ENCODE data around the gene USP49.

Gene USP49

GRCh38 chr6:41937861-41938574 is 42.8 kb upstream of the USP49 start:
- Histone ChIP-seq H2BK120ac (ENCODE audit: low read depth, low read length) (peak overlapping the region; percentile 59), H3K18ac (ENCODE audit: low read depth in 1 of 2, low read length in 2 of 2) (peak overlapping the region; percentile 31 to 76), H3K4me2 (ENCODE audit: low read length, poor library complexity, severe bottlenecking) (no peak overlapping the region), H3K36me3 (ENCODE audit: control insufficient read depth in 1 of 2, insufficient read depth in 2 of 2, low read depth in 1 of 2, low read length in 2 of 2) (peaks cover 40 to 44% of the 10 kb centered on the region in 2 experiments), H2AK5ac (ENCODE audit: low read length, severe bottlenecking) (peak overlapping the region; percentile 20), H3K4me1 (ENCODE audit: control insufficient read depth, insufficient read depth, low read depth, low read length) (peaks cover 38% of the 10 kb centered on the region), H4K91ac (ENCODE audit: low read length) (no peak overlapping the region), H3K9me3 (ENCODE audit: control insufficient read depth, low read length) (no peaks in the 10 kb centered on the region), H4K8ac (ENCODE audit: low read length) (peak overlapping the region; percentile 31), H2BK12ac (ENCODE audit: low read length in 2 of 2) (peak overlapping the region in 1 of 2 experiments; percentile 47), H2BK5ac (ENCODE audit: low read depth, low read length, poor library complexity, severe bottlenecking) (no peak overlapping the region), H3K4me3 (ENCODE audit: insufficient read depth in 1 of 2, low read depth in 1 of 2, low read length in 2 of 2) (peak overlapping the region in 1 of 2 experiments; percentile 98), H2AFZ (ENCODE audit: low read depth, low read length) (no peak overlapping the region), H3K14ac (ENCODE audit: low read length in 2 of 2) (no peak overlapping the region), H3K4ac (ENCODE audit: low read depth in 1 of 2, low read length in 2 of 2) (no peak overlapping the region), H3K27me3 (ENCODE audit: control insufficient read depth in 1 of 2, insufficient read depth in 1 of 2, low read length in 2 of 2) (no peaks in the 10 kb centered on the region), H3K9ac (ENCODE audit: low read length) (peak overlapping the region; percentile 92), H3K27ac (ENCODE audit: low read length, poor library complexity, severe bottlenecking) (no peak overlapping the region), H2BK15ac (ENCODE audit: low read depth, poor library complexity, severe bottlenecking) (no peak overlapping the region), H3K23ac (ENCODE audit: low read length in 2 of 2) (no peak overlapping the region), H3K79me1 (replicated peaks; ENCODE audit: low read length, poor library complexity, severe bottlenecking) (peaks cover 12% of the 10 kb centered on the region)
- no peak for DNase-seq
- 79% methylated on average over 3 of the region's 4 CpGs for WGBS

GRCh38 chr6:41937472-41937860 is 42.3 kb upstream of the USP49 start:
- no peak overlapping the region for H3K4ac ChIP-seq (ENCODE audit: low read depth in 1 of 2, low read length in 2 of 2)
- no peak overlapping the region for H2BK12ac ChIP-seq (ENCODE audit: low read length in 2 of 2)
- H3K18ac ChIP-seq (ENCODE audit: low read depth in 1 of 2, low read length in 2 of 2), result no peak overlapping the region
- WGBS, result 97% methylated on average over 2 of the region's 2 CpGs
- H3K23ac ChIP-seq (ENCODE audit: low read length in 2 of 2), result no peak overlapping the region
- no peak overlapping the region for H3K4me2 ChIP-seq (ENCODE audit: low read length, poor library complexity, severe bottlenecking)
- no peak overlapping the region for H2BK120ac ChIP-seq (ENCODE audit: low read depth, low read length)
- DNase-seq, result no peak
- peaks cover 45 to 49% of the 10 kb centered on the region in 2 experiments for H3K36me3 ChIP-seq (ENCODE audit: control insufficient read depth in 1 of 2, insufficient read depth in 2 of 2, low read depth in 1 of 2, low read length in 2 of 2)
- no peak overlapping the region for H3K14ac ChIP-seq (ENCODE audit: low read length in 2 of 2)
- no peak overlapping the region for H2BK5ac ChIP-seq (ENCODE audit: low read depth, low read length, poor library complexity, severe bottlenecking)
- no peak overlapping the region for H2AFZ ChIP-seq (ENCODE audit: low read depth, low read length)
- no peak overlapping the region for H3K27ac ChIP-seq (ENCODE audit: low read length, poor library complexity, severe bottlenecking)
- H3K4me3 ChIP-seq (ENCODE audit: insufficient read depth in 1 of 2, low read depth in 1 of 2, low read length in 2 of 2), result no peak overlapping the region
- peaks cover 37% of the 10 kb centered on the region for H3K4me1 ChIP-seq (ENCODE audit: control insufficient read depth, insufficient read depth, low read depth, low read length)
- no peak overlapping the region for H4K91ac ChIP-seq (ENCODE audit: low read length)
- no peaks in the 10 kb centered on the region for H3K9me3 ChIP-seq (ENCODE audit: control insufficient read depth, low read length)
- peak overlapping the region; percentile 20 for H2AK5ac ChIP-seq (ENCODE audit: low read length, severe bottlenecking)
- H3K9ac ChIP-seq (ENCODE audit: low read length), result peak overlapping the region; percentile 27
- H3K27me3 ChIP-seq (ENCODE audit: control insufficient read depth in 1 of 2, insufficient read depth in 1 of 2, low read length in 2 of 2), result no peaks in the 10 kb centered on the region
- peaks cover 16% of the 10 kb centered on the region for H3K79me1 ChIP-seq (replicated peaks; ENCODE audit: low read length, poor library complexity, severe bottlenecking)
- no peak overlapping the region for H2BK15ac ChIP-seq (ENCODE audit: low read depth, poor library complexity, severe bottlenecking)
- no peak overlapping the region for H4K8ac ChIP-seq (ENCODE audit: low read length)

- Histone ChIP-seq H3K23ac (ENCODE audit: low read length in 2 of 2) (no peak overlapping the region), H2BK15ac (ENCODE audit: low read depth, poor library complexity, severe bottlenecking) (peak overlapping the region; percentile 46), H2BK5ac (ENCODE audit: low read depth, low read length, poor library complexity, severe bottlenecking) (no peak overlapping the region), H2BK12ac (ENCODE audit: low read length in 2 of 2) (no peak overlapping the region), H3K9me3 (ENCODE audit: control insufficient read depth, low read length) (no peaks in the 10 kb centered on the region), H4K91ac (ENCODE audit: low read length) (no peak overlapping the region), H3K79me1 (replicated peaks; ENCODE audit: low read length, poor library complexity, severe bottlenecking) (peaks cover 25% of the 10 kb centered on the region), H2AFZ (ENCODE audit: low read depth, low read length) (no peak overlapping the region), H3K27me3 (ENCODE audit: control insufficient read depth in 1 of 2, insufficient read depth in 1 of 2, low read length in 2 of 2) (no peaks in the 10 kb centered on the region), H3K4ac (ENCODE audit: low read depth in 1 of 2, low read length in 2 of 2) (no peak overlapping the region), H3K4me2 (ENCODE audit: low read length, poor library complexity, severe bottlenecking) (no peak overlapping the region), H4K8ac (ENCODE audit: low read length) (peak overlapping the region; percentile 12), H3K4me1 (ENCODE audit: control insufficient read depth, insufficient read depth, low read depth, low read length) (peaks cover 31% of the 10 kb centered on the region), H3K4me3 (ENCODE audit: insufficient read depth in 1 of 2, low read depth in 1 of 2, low read length in 2 of 2) (no peak overlapping the region), H3K36me3 (ENCODE audit: control insufficient read depth in 1 of 2, insufficient read depth in 2 of 2, low read depth in 1 of 2, low read length in 2 of 2) (peaks cover 56 to 61% of the 10 kb centered on the region in 2 experiments), H3K18ac (ENCODE audit: low read depth in 1 of 2, low read length in 2 of 2) (peak overlapping the region in 1 of 2 experiments; percentile 52), H2AK5ac (ENCODE audit: low read length, severe bottlenecking) (no peak overlapping the region), H3K9ac (ENCODE audit: low read length) (peak overlapping the region; percentile 34), H3K27ac (ENCODE audit: low read length, poor library complexity, severe bottlenecking) (peak overlapping the region; percentile 1), H2BK120ac (ENCODE audit: low read depth, low read length) (no peak overlapping the region), H3K14ac (ENCODE audit: low read length in 2 of 2) (no peak overlapping the region)
- WGBS, result 75% methylated on average over 8 of the region's 10 CpGs
- peak; percentile 92 for DNase-seq
Observed at GRCh38 chr6:41936073-41936837, 41.1 kb upstream of the USP49 start.

- Histone ChIP-seq H2BK5ac (ENCODE audit: low read depth, low read length, poor library complexity, severe bottlenecking) (no peak overlapping the region), H3K36me3 (ENCODE audit: control insufficient read depth in 1 of 2, insufficient read depth in 2 of 2, low read depth in 1 of 2, low read length in 2 of 2) (peaks cover 61 to 67% of the 10 kb centered on the region in 2 experiments), H2BK12ac (ENCODE audit: low read length in 2 of 2) (no peak overlapping the region), H4K91ac (ENCODE audit: low read length) (no peak overlapping the region), H2BK15ac (ENCODE audit: low read depth, poor library complexity, severe bottlenecking) (peak overlapping the region; percentile 46), H2AFZ (ENCODE audit: low read depth, low read length) (no peak overlapping the region), H3K9ac (ENCODE audit: low read length) (peak overlapping the region; percentile 2), H3K18ac (ENCODE audit: low read depth in 1 of 2, low read length in 2 of 2) (no peak overlapping the region), H3K79me1 (replicated peaks; ENCODE audit: low read length, poor library complexity, severe bottlenecking) (peaks cover 25% of the 10 kb centered on the region), H3K4me1 (ENCODE audit: control insufficient read depth, insufficient read depth, low read depth, low read length) (peaks cover 31% of the 10 kb centered on the region), H3K4me2 (ENCODE audit: low read length, poor library complexity, severe bottlenecking) (no peak overlapping the region), H2AK5ac (ENCODE audit: low read length, severe bottlenecking) (no peak overlapping the region), H3K27me3 (ENCODE audit: control insufficient read depth in 1 of 2, insufficient read depth in 1 of 2, low read length in 2 of 2) (no peaks in the 10 kb centered on the region), H3K4ac (ENCODE audit: low read depth in 1 of 2, low read length in 2 of 2) (no peak overlapping the region), H3K4me3 (ENCODE audit: insufficient read depth in 1 of 2, low read depth in 1 of 2, low read length in 2 of 2) (no peak overlapping the region), H3K23ac (ENCODE audit: low read length in 2 of 2) (no peak overlapping the region), H4K8ac (ENCODE audit: low read length) (no peak overlapping the region), H3K14ac (ENCODE audit: low read length in 2 of 2) (no peak overlapping the region), H2BK120ac (ENCODE audit: low read depth, low read length) (no peak overlapping the region), H3K27ac (ENCODE audit: low read length, poor library complexity, severe bottlenecking) (no peak overlapping the region), H3K9me3 (ENCODE audit: control insufficient read depth, low read length) (no peaks in the 10 kb centered on the region)
- 88% methylated on average over 8 of the region's 8 CpGs for WGBS
- DNase-seq, result no peak
Observed at GRCh38 chr6:41935685-41936072, 40.5 kb upstream of the USP49 start.
